K562 (cell line): ENCODE results near the gene ZNF837. TPM values are rescaled to one million over a fixed set of nuclear protein-coding genes. Genes with fewer than 3 reads are reported as not detected.

ENCODE experiments used
- ARNT ChIP-seq, 2 experiments: fragments of 450-650 bp; IDR thresholded peaks; 2 replicates each; pipeline ENCODE4 v1.6.1; 2016; ENCODE audit warnings: mild to moderate bottlenecking in 1 of 2
- CBFA2T2 ChIP-seq: fragments of 450-650 bp; conservative IDR thresholded peaks from 2 replicates; pipeline ENCODE4 v1.6.1; 2017; ENCODE audit warnings: mild to moderate bottlenecking
- CBX5 ChIP-seq: IDR thresholded peaks from 2 replicates; pipeline ENCODE4 v1.6.1; 2014; ENCODE audit warnings: low read depth, borderline replicate concordance
- CHD2 ChIP-seq: IDR thresholded peaks from 2 replicates; pipeline ENCODE4 v1.6.1; 2011; ENCODE audit warnings: low read depth, low read length
- ELF2 ChIP-seq: fragments of 250-450 bp; sonication (Bioruptor Pico); IDR thresholded peaks from 2 replicates; pipeline ENCODE4 v1.5.0; 2021; ENCODE audit warnings: mild to moderate bottlenecking
- FOSL1 ChIP-seq: fragments of 200-800 bp; sonication (Bioruptor generic); conservative IDR thresholded peaks from 2 replicates; pipeline ENCODE4 v1.6.1; 2016; ENCODE audit warnings: missing genetic modification characterization, missing compliant biosample characterization
- HMG20B ChIP-seq: fragments of 250-450 bp; sonication (Bioruptor Pico); IDR thresholded peaks from 2 replicates; pipeline ENCODE4 v1.5.0; 2021; ENCODE audit warnings: mild to moderate bottlenecking
- HOXB6 ChIP-seq: fragments of 250-450 bp; sonication (Bioruptor Pico); IDR thresholded peaks from 2 replicates; pipeline ENCODE4 v1.5.1; 2022; ENCODE audit warnings: mild to moderate bottlenecking, borderline replicate concordance
- JUN ChIP-seq, 2 experiments: sonication (generic) in 1 of 2; formaldehyde crosslinking in 1 of 2; IDR thresholded peaks; 2 replicates each; pipeline versions ENCODE4 v1.6.1 to v1.8.0; 2012 to 2022; ENCODE audit warnings: borderline replicate concordance in 2 of 2, mild to moderate bottlenecking in 2 of 2, improper control_type of control experiment in 1 of 2, low read depth in 1 of 2, low read length in 1 of 2, missing genetic modification reagents in 1 of 2
- JUNB ChIP-seq: fragments of 450-650 bp; formaldehyde crosslinking; conservative IDR thresholded peaks from 2 replicates; pipeline ENCODE4 v1.4.0; 2020; ENCODE audit warnings: mild to moderate bottlenecking
- KLF16 ChIP-seq: IDR thresholded peaks from 2 replicates; pipeline ENCODE4 v1.6.1; 2016; ENCODE audit warnings: antibody characterized with exemption
- MEF2A ChIP-seq: IDR thresholded peaks from 2 replicates; pipeline ENCODE4 v1.6.1; 2011; ENCODE audit warnings: low read depth, mild to moderate bottlenecking, low read length, moderate library complexity; ENCODE audit not compliant: control insufficient read depth
- MTA2 ChIP-seq: fragments of 450-650 bp; IDR thresholded peaks from 2 replicates; pipeline ENCODE4 v1.6.1; 2016; ENCODE audit warnings: low read depth
- NFYB ChIP-seq: IDR thresholded peaks from 2 replicates; pipeline ENCODE4 v1.6.1; 2011; ENCODE audit warnings: mild to moderate bottlenecking, moderate library complexity; ENCODE audit not compliant: insufficient read length; ENCODE audit errors: extremely low read depth
- POLR3G ChIP-seq: IDR thresholded peaks from 2 replicates; pipeline ENCODE4 v1.6.1; 2011; ENCODE audit not compliant: insufficient read length, insufficient replicate concordance; ENCODE audit errors: extremely low read depth
- PRPF4 ChIP-seq: fragments of 200-400 bp; formaldehyde crosslinking; IDR thresholded peaks from one replicate; pipeline ENCODE4 v1.6.1; 2017; ENCODE audit warnings: low read length, low read depth, mild to moderate bottlenecking; ENCODE audit not compliant: insufficient read depth, poor library complexity, severe bottlenecking
- RBM22 ChIP-seq: fragments of 200-400 bp; formaldehyde crosslinking; IDR thresholded peaks from 2 replicates; pipeline ENCODE4 v1.6.1; 2018; ENCODE audit warnings: low read length, low read depth; ENCODE audit not compliant: poor library complexity, severe bottlenecking
- RUNX1 ChIP-seq: sonication (generic); IDR thresholded peaks from 2 replicates; pipeline ENCODE4 v1.6.1; 2016; ENCODE audit warnings: antibody characterized with exemption, low read depth
- SNIP1 ChIP-seq: fragments of 450-650 bp; IDR thresholded peaks from 2 replicates; pipeline ENCODE4 v1.7.1; 2017; ENCODE audit warnings: low read depth, mild to moderate bottlenecking
- TAF7 ChIP-seq: fragments of 450-650 bp; IDR thresholded peaks from 2 replicates; pipeline ENCODE4 v1.6.1; 2016; ENCODE audit warnings: missing genetic modification characterization, missing compliant biosample characterization
- ZBTB17 ChIP-seq: fragments of 450-650 bp; formaldehyde crosslinking; IDR thresholded peaks from 2 replicates; pipeline ENCODE4 v1.4.0; 2020; ENCODE audit warnings: mild to moderate bottlenecking
- ZFX ChIP-seq: sonication (generic); formaldehyde crosslinking; IDR thresholded peaks from 2 replicates; pipeline ENCODE4 v1.8.0; 2022; ENCODE audit warnings: mild to moderate bottlenecking, missing genetic modification reagents, moderate library complexity
- ZKSCAN3 ChIP-seq: fragments of 250-450 bp; sonication (Bioruptor Pico); IDR thresholded peaks from 2 replicates; pipeline ENCODE4 v1.4.0; 2020
- ZNF79 ChIP-seq: fragments of 250-450 bp; sonication (Bioruptor Pico); IDR thresholded peaks from 2 replicates; pipeline ENCODE4 v1.4.0; 2020; ENCODE audit warnings: low read depth, mild to moderate bottlenecking, moderate library complexity
- ZNF830 ChIP-seq: fragments of 250-450 bp; sonication (Bioruptor Pico); IDR thresholded peaks from 2 replicates; pipeline ENCODE4 v1.5.0; 2021; ENCODE audit warnings: mild to moderate bottlenecking
- polyA plus RNA-seq, 8 experiments: library from polyadenylated mRNA; depleted of rRNA in 4 of 8; stranded (reverse) in 5 of 8; unstranded in 3 of 8; fragments of >200 nt; fragmentation: Nextera tagmentation in 2 of 8; fragmentation: Illumina TruSeq in 1 of 8; extraction: Ambion mirVana in 2 of 8; extraction: Trizol in 1 of 8; gene quantifications; 2 replicates each; pipeline versions ENCODE4 v1.2.1 to v1.2.3, GENCODE V29; 2011 to 2014; ENCODE audit warnings: inconsistent platforms in 1 of 8, missing spikeins in 1 of 8
- total RNA-seq, 7 experiments: library from RNA; depleted of rRNA in 6 of 7; stranded (reverse); fragments of >200 nt in 6 of 7; fragmentation: Illumina TruSeq in 2 of 7; extraction: Trizol in 2 of 7; gene quantifications; 2 replicates each; pipeline versions ENCODE4 v1.2.1 to v1.2.3, GENCODE V29; 2011 to 2021; ENCODE audit warnings: low replicate concordance in 1 of 7
- TF ChIP-seq, protein P1 (sequence below): fragments of 450-650 bp; IDR thresholded peaks from 2 replicates; pipeline ENCODE4 v1.6.1; 2018; ENCODE audit warnings: mild to moderate bottlenecking, low read depth; ENCODE audit not compliant: partially characterized antibody
- TF ChIP-seq, protein P2 (sequence below): fragments of 250-450 bp; sonication (Bioruptor Pico); IDR thresholded peaks from 2 replicates; pipeline ENCODE4 v1.9.0; 2021; ENCODE audit warnings: mild to moderate bottlenecking
- TF ChIP-seq, protein P3 (sequence below): fragments of 250-450 bp; sonication (Bioruptor Pico); IDR thresholded peaks from 2 replicates; pipeline ENCODE4 v1.5.0; 2021
- TF ChIP-seq, protein P4 (sequence below): sonication (generic); formaldehyde crosslinking; IDR thresholded peaks from 2 replicates; pipeline ENCODE4 v1.5.0; 2020; ENCODE audit warnings: missing genetic modification reagents

Gene ZNF837
- total and polyA plus RNA-seq, 9 of the 15 experiments (the other 6 are each of a cell fraction or from before 2014, with no cell fraction given) = 0.11 to 2.1 (median 0.57) TPM; not detected in 4

DNA sequence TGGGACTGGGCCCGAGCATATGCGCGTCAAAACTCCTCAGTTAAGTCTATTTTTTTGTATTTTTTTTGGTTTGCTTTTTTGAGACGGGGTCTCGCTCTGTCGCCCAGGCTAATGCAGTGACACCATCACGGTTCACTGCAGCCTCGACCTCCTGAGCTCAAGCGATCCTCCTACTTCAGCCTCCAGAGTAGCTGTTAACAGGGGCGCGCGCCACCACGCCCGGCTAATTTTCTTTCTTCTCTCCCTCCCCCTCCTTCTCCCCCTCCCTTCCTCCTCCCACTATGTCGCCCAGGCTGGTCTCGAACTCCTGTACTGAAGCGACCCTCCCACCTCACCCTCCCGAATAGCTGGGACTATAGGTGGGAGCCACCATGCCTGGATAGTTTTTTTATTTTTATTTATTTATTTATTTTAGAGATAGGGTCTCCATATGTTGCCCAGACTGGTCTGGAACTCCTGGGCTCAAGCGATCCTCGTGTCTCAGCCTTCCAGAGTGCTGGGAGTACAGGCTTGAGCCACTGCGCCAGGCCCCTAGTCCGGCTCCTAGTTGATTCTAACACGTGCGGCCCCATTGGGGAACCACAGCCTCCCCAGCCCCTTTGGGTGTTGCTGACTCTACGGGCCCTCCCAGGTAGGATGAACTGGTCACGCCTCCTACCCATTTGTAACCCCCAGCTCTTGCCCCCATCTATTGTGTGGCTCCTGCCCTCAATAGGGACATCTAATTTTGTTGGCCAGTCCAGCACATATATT, 806 bp upstream of the ZNF837 start (continued):
- TF ChIP-seq CBFA2T2 (no peak), ARNT (IDR thresholded peaks at IDR 0.05) (peak in 1 of 2 experiments; percentile 70; a peak in 1 of 4 replicates), ZKSCAN3 (no peak), MEF2A (no peak), HMG20B (CRISPR knock-in tag) (no peak), ZBTB17 (CRISPR knock-in tag) (no peak), CBX5 (no peak), SNIP1 (no peak), MTA2 (no peak), ZNF79 (CRISPR knock-in tag) (no peak), TAF7 (tag) (no peak), NFYB (no peak), CHD2 (no peak), RUNX1 (no peak), JUNB (CRISPR knock-in tag) (no peak), PRPF4 (no peak), FOSL1 (tag) (no peak), ELF2 (CRISPR knock-in tag) (no peak), JUN (IDR thresholded peaks at IDR 0.05; ENCODE audit: borderline replicate concordance, low read depth, low read length) (no peak), JUN (CRISPR knock-in tag; IDR thresholded peaks at IDR 0.05; ENCODE audit: borderline replicate concordance) (no peak), ZFX (no peak), KLF16 (no peak), RBM22 (no peak), HOXB6 (CRISPR knock-in tag) (no peak), ZNF830 (CRISPR knock-in tag) (no peak), POLR3G (no peak)
- TF ChIP-seq, protein P1, sequence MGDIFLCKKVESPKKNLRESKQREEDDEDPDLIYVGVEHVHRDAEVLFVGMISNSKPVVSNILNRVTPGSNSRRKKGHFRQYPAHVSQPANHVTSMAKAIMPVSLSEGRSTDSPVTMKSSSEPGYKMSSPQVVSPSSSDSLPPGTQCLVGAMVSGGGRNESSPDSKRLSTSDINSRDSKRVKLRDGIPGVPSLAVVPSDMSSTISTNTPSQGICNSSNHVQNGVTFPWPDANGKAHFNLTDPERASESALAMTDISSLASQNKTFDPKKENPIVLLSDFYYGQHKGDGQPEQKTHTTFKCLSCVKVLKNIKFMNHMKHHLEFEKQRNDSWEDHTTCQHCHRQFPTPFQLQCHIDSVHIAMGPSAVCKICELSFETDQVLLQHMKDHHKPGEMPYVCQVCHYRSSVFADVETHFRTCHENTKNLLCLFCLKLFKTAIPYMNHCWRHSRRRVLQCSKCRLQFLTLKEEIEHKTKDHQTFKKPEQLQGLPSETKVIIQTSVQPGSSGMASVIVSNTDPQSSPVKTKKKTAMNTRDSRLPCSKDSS = no peak
- TF ChIP-seq, protein P2, sequence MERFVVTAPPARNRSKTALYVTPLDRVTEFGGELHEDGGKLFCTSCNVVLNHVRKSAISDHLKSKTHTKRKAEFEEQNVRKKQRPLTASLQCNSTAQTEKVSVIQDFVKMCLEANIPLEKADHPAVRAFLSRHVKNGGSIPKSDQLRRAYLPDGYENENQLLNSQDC (CRISPR knock-in tag) = no peak
- TF ChIP-seq, protein P3, sequence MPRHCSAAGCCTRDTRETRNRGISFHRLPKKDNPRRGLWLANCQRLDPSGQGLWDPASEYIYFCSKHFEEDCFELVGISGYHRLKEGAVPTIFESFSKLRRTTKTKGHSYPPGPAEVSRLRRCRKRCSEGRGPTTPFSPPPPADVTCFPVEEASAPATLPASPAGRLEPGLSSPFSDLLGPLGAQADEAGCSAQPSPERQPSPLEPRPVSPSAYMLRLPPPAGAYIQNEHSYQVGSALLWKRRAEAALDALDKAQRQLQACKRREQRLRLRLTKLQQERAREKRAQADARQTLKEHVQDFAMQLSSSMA (CRISPR knock-in tag) = no peak
- TF ChIP-seq, protein P4, sequence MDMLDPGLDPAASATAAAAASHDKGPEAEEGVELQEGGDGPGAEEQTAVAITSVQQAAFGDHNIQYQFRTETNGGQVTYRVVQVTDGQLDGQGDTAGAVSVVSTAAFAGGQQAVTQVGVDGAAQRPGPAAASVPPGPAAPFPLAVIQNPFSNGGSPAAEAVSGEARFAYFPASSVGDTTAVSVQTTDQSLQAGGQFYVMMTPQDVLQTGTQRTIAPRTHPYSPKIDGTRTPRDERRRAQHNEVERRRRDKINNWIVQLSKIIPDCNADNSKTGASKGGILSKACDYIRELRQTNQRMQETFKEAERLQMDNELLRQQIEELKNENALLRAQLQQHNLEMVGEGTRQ = no peak
